Measurements from ENCODE around the gene ITPRID2.

GRCh38 chr2:181877181-181877664, 14.3 kb upstream of the ITPRID2 start:
- no peak for TF ChIP-seq CTCF (IDR thresholded peaks at IDR 0.05; ENCODE audit: insufficient read depth, low read length, poor library complexity, severe bottlenecking)
- TF ChIP-seq EZH2phosphoT487 (conservative IDR thresholded peaks at IDR 0.05; ENCODE audit: low read length) = no peak

Measured in SU-DHL-6 (cell line).